Lung (tissue), 12 donors: Measurements from ENCODE around the gene ATAD3A. TPM values are rescaled to one million over a fixed set of nuclear protein-coding genes. Genes with fewer than 3 reads are reported as not detected.

Source experiments
- ATAC-seq: fragments of 200-7000 bp; cut with Tn5 transposase; one replicate; pipeline ENCODE4 v1.9.1; 2020; ENCODE audit warnings: moderate number of reproducible peaks; ENCODE audit not compliant: insufficient read depth, low FRiP score
- DNase-seq, 3 donors: peaks; one replicate each; pipeline ENCODE4 v3.0.0-alpha.2; 2013 to 2017
- H3K27ac ChIP-seq, 2 donors: one replicate each; pipeline ENCODE4 v1.5.1; 2013; ENCODE audit warnings: mild to moderate bottlenecking in 2 of 2, moderate library complexity in 2 of 2, control low read depth in 1 of 2, inconsistent platforms in 1 of 2, low read depth in 1 of 2, low read length in 1 of 2
- H3K27me3 ChIP-seq, 3 donors: one replicate each; pipeline ENCODE4 v1.5.1; 2013; ENCODE audit warnings: low read length in 2 of 3; ENCODE audit not compliant: control insufficient read depth in 3 of 3, insufficient read depth in 3 of 3
- H3K36me3 ChIP-seq, 4 donors: one replicate each; pipeline ENCODE4 v1.5.1; 2013; ENCODE audit warnings: low read length in 4 of 4, mild to moderate bottlenecking in 1 of 4, moderate library complexity in 1 of 4; ENCODE audit not compliant: control insufficient read depth in 4 of 4, insufficient read depth in 4 of 4
- H3K4me1 ChIP-seq, 5 donors: one replicate each; pipeline ENCODE4 v1.5.1; 2013; ENCODE audit warnings: low read length in 5 of 5, mild to moderate bottlenecking in 2 of 5, moderate library complexity in 1 of 5; ENCODE audit not compliant: control insufficient read depth in 5 of 5, insufficient read depth in 5 of 5
- H3K4me3 ChIP-seq: one replicate; pipeline ENCODE4 v1.5.1; 2013; ENCODE audit warnings: mild to moderate bottlenecking, control low read depth, moderate library complexity
- H3K9ac ChIP-seq, 2 donors: one replicate each; pipeline ENCODE4 v1.5.1; 2013; ENCODE audit warnings: low read length in 2 of 2, control low read depth in 1 of 2; ENCODE audit not compliant: insufficient read depth in 1 of 2
- H3K9me3 ChIP-seq, 4 donors: one replicate each; pipeline ENCODE4 v1.5.1; 2013; ENCODE audit warnings: low read length in 3 of 4, mild to moderate bottlenecking in 1 of 4, moderate library complexity in 1 of 4; ENCODE audit not compliant: control insufficient read depth in 4 of 4, insufficient read depth in 3 of 4
- CTCF ChIP-seq: IDR thresholded peaks from 2 replicates; pipeline ENCODE4 v1.5.1; 2012; ENCODE audit warnings: mild to moderate bottlenecking; ENCODE audit errors: control extremely low read depth, extremely low read depth
- WGBS, 2 donors: extraction: QIAGEN DNeasy Blood & Tissue Kit; methylation state at CpG; one replicate each; pipeline ENCODE4 v1.1.7; 2013; 5-methylcytosine and 5-hydroxymethylcytosine counted together
- polyA plus RNA-seq, 2 donors: library from polyadenylated mRNA; stranded (reverse); fragments of 200-250 nt; gene quantifications; one replicate each; pipeline ENCODE4 v1.2.1, GENCODE V29; 2013
- total RNA-seq, 2 donors: library from RNA; depleted of rRNA in 1 of 2; stranded (reverse); fragments of >200 nt in 1 of 2; gene quantifications; one replicate each; pipeline ENCODE4 v1.2.1, GENCODE V29; 2014 to 2021
- donor health status: control.
- donor health status: control.
- donor health status: Bipolar disorder and iron deficiency.
- donor health status: healthy.
- donor health status: DM: yes; HTN: yes; CAD: no.

Gene ATAD3A
- total and polyA plus RNA-seq, 4 donors = 8.1 to 31.3 (median 28.3) TPM

- Histone ChIP-seq H3K36me3 (peaks cover 0 to 4% (median 0%) of the 10 kb centered on the region in 4 donors), H3K9ac (no peak overlapping the region), H3K4me1 (peaks cover 0 to 6% (median 0%) of the 10 kb centered on the region in 5 donors), H3K9me3 (no peaks in the 10 kb centered on the region), H3K4me3 (no peak overlapping the region), H3K27me3 (no peaks in the 10 kb centered on the region), H3K27ac (no peak overlapping the region)
- TF ChIP-seq CTCF = no peak
- ATAC-seq (no peak), DNase-seq (peak; percentile 29 to 43 (median 39))
- 80 to 83% methylated on average over 14 to 15 of the region's 15 CpGs for WGBS, 2 donors
Measured at GRCh38 chr1:1550591-1551432, 38.9 kb downstream of the ATAD3A start.

DNA sequence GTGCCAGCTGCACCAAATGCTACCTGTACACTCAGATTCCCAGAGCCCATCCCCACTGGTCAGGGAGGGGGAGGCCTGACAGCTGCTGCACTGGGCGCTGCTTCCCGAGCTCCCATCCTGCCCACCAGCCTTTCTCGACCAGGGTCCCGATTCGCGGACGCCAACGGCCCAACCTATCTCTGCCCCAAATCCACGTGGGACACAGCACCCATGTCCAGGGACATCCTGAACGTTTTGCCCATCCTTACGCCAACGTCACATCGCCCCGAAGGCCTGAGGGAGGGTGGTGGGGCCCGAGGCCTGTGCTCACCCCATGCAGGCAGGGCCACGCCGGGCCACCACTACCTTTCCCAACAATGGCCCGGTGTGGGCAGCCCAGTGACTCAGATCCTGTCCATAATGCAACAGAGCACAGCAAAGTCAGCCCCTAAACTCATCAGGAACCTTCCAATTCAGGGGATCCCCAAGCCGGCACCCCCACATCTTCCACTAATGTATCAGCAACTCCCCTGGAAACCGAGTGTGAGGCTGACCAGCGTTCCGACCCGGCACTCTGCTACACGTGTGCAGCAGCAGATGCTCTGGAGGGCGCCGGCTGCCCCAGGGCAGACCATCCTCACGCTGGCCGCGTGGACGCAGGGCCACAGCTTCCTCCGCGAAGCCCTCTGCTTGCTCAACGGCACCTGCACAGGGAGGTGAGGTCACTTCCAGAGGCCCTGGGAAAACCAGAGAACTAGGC, 39.7 kb downstream of the ATAD3A start:
- DNase-seq (no peak), ATAC-seq (no peak)
- H3K4me3 ChIP-seq = no peak overlapping the region
- no peak overlapping the region for H3K27ac ChIP-seq
- peaks cover 0 to 6% (median 0%) of the 10 kb centered on the region in 5 donors for H3K4me1 ChIP-seq
- no peak overlapping the region for H3K9ac ChIP-seq
- no peaks in the 10 kb centered on the region for H3K9me3 ChIP-seq
- peaks cover 0 to 6% (median 0%) of the 10 kb centered on the region in 4 donors for H3K36me3 ChIP-seq
- H3K27me3 ChIP-seq = no peaks in the 10 kb centered on the region
- no peak for TF ChIP-seq CTCF
- 91 to 92% methylated on average over 33 of the region's 33 CpGs for WGBS, 2 donors

GRCh38 chr1:1552263-1552639, 40.3 kb downstream of the ATAD3A start:
- no peak for TF ChIP-seq CTCF
- no peak for DNase-seq
- peaks cover 0 to 6% (median 0%) of the 10 kb centered on the region in 5 donors for H3K4me1 ChIP-seq
- no peak overlapping the region for H3K27ac ChIP-seq
- peaks cover 0 to 6% (median 0%) of the 10 kb centered on the region in 4 donors for H3K36me3 ChIP-seq
- no peaks in the 10 kb centered on the region for H3K9me3 ChIP-seq
- no peaks in the 10 kb centered on the region for H3K27me3 ChIP-seq
- ATAC-seq = no peak
- no peak overlapping the region for H3K4me3 ChIP-seq
- 87 to 89% methylated on average over 10 of the region's 10 CpGs for WGBS, 2 donors
- H3K9ac ChIP-seq = no peak overlapping the region
